Activated CD8-positive, alpha-beta memory T cell treated with anti-CD3 and anti-CD28 coated beads for 48 hours (primary cell): ENCODE results near the gene PRSS21.

Experiments
- DNase-seq, 3 experiments: peaks; one replicate each; pipeline ENCODE4 v3.0.0-alpha.2; 2020; ENCODE audit warnings: low read depth in 2 of 3, low spot score in 2 of 3

PRSS21 gene

GRCh38 chr16:2816751-2817339 lies at the start of gene PRSS21:
PRSS21 (plus strand) TSS chr16:2817237; CDS start chr16:2817269, 32 bp downstream.
- DNase-seq = peak in 1 of 3 experiments; percentile 24

- no peak for DNase-seq
These were observed 49.1 kb upstream of the PRSS21 start for GRCh38 chr16:2767891-2768290.

- no peak for DNase-seq
These were observed 48.5 kb upstream of the PRSS21 start for GRCh38 chr16:2768403-2769089.

- DNase-seq = no peak
These were observed 47.9 kb upstream of the PRSS21 start for GRCh38 chr16:2769100-2769529.

- no peak for DNase-seq
These were observed 47.4 kb upstream of the PRSS21 start for GRCh38 chr16:2769675-2770056.

GRCh38 chr16:2770057-2770951 lies 46.7 kb upstream of the PRSS21 start:
- DNase-seq = no peak

GRCh38 chr16:2771496-2772402 lies 45.3 kb upstream of the PRSS21 start:
- no peak for DNase-seq

- DNase-seq = no peak
These were observed 43.7 kb upstream of the PRSS21 start for GRCh38 chr16:2773188-2773968.

- DNase-seq = no peak
These were observed 42.7 kb upstream of the PRSS21 start for GRCh38 chr16:2774161-2774891.

- no peak for DNase-seq
These were observed 41.8 kb upstream of the PRSS21 start for GRCh38 chr16:2775131-2775716.

GRCh38 chr16:2775765-2776499 lies 41.1 kb upstream of the PRSS21 start:
- DNase-seq = no peak

- DNase-seq = peak in 2 of 3 experiments; percentile 18 to 38
These were observed 40.4 kb upstream of the PRSS21 start for GRCh38 chr16:2776500-2777139.

- DNase-seq = peak; percentile 68 to 83 (median 75)
These were observed 39.7 kb upstream of the PRSS21 start, which contains the start of gene ELOB for GRCh38 chr16:2777231-2777902. ELOB (minus strand) TSS chr16:2777280; CDS start chr16:2777239, 41 bp downstream.

GRCh38 chr16:2777903-2778629 lies 39.0 kb upstream of the PRSS21 start:
- DNase-seq = no peak

- DNase-seq = no peak
These were observed 38.4 kb upstream of the PRSS21 start for GRCh38 chr16:2778630-2778958.

GRCh38 chr16:2779151-2779920 lies 37.7 kb upstream of the PRSS21 start:
- no peak for DNase-seq
